Measurements from ENCODE around the gene SUGP2. TPM values are rescaled to one million over a fixed set of nuclear protein-coding genes. Genes with fewer than 3 reads are reported as not detected.

SUGP2 gene
- 100 TPM for polyA plus RNA-seq (2012; ENCODE audit: missing spikeins)

- DNase-seq (ENCODE audit: insufficient read length) (peak; percentile 95), FAIRE-seq (peak; percentile 88)
- peak; percentile 71; the same call in 1 of the 2 replicates for TF ChIP-seq POLR2A (IDR thresholded peaks at IDR 0.05; ENCODE audit: low read depth, low read length)
- TF ChIP-seq POLR2AphosphoS5 (IDR thresholded peaks at IDR 0.05; ENCODE audit: low read depth, low read length) = no peak; the same call in 1 of the 2 replicates
- TF ChIP-seq TAF1 (IDR thresholded peaks at IDR 0.05; ENCODE audit: borderline replicate concordance, low read depth, low read length) = peak; percentile 36; the same call in 1 of the 2 replicates
Measured at GRCh38 chr19:19033426-19034203, at the start of gene SUGP2, which contains the start of gene ARMC6. TSS of gene SUGP2 (minus strand) at chr19:19033517. CDS start at chr19:19031071, 2,446 bp downstream. TSS of gene ARMC6 (plus strand) at chr19:19033603. CDS start at chr19:19034210, 607 bp downstream.

DNA sequence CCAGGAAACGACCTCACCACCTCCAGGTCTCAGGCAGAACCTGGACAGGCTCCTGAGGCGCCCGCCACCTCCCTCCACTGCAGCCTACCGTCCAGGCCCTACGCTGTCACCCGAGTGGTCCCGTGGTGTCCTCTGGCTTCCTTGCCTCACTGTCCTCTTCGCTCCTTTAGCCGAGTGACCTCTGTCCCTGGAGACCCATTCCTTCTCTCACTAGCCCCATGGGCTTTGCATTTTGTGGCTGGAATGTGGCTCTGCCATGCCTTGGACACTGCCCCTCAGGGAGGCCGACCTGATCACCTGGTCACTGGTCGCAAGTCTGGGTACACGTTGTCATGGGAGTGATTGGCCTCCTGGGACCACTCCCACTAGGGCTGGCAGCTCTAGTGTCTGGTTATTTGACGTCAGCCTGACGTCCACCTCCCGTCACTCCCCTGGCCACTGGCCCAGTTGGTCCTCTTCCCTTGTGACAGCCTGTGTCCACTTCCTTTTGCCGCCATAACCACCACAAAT lies 48.4 kb upstream of the SUGP2 start:
- FAIRE-seq = no peak

DNA sequence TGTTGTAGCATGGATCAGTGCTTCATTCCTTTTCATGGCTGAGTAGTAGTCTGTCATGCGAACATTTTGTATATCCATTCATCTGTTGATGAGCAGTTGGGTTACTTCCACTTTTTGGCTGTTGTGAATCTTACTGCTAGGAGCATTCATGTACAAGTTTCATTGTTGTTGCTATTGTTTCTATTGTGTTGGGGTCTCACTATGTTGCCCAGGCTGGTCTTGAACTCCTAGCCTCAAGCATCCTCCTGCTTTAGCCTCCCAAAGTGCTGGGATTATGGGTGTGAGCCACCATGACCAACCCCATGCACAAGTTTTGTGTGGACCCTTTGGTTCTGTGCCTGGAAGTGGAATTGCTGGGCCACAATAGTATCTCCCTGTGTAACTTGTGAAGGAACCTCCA lies 46.3 kb upstream of the SUGP2 start:
- FAIRE-seq = no peak

More for the DNA sequence above, 48.4 kb upstream of the SUGP2 start:
- TF ChIP-seq POLR2A (IDR thresholded peaks at IDR 0.05; ENCODE audit: low read depth, low read length) (no peak), POLR2AphosphoS5 (IDR thresholded peaks at IDR 0.05; ENCODE audit: low read depth, low read length) (no peak), TAF1 (IDR thresholded peaks at IDR 0.05; ENCODE audit: borderline replicate concordance, low read depth, low read length) (no peak)
- no peak for DNase-seq (ENCODE audit: insufficient read length)

GRCh38 chr19:19078801-19079200 lies 45.5 kb upstream of the SUGP2 start:
- FAIRE-seq = no peak
- DNase-seq (ENCODE audit: insufficient read length) = no peak
- TF ChIP-seq TAF1 (IDR thresholded peaks at IDR 0.05; ENCODE audit: borderline replicate concordance, low read depth, low read length) (no peak), POLR2AphosphoS5 (IDR thresholded peaks at IDR 0.05; ENCODE audit: low read depth, low read length) (no peak), POLR2A (IDR thresholded peaks at IDR 0.05; ENCODE audit: low read depth, low read length) (no peak)

More for the DNA sequence above, 46.3 kb upstream of the SUGP2 start:
- TF ChIP-seq POLR2A (IDR thresholded peaks at IDR 0.05; ENCODE audit: low read depth, low read length) (no peak), POLR2AphosphoS5 (IDR thresholded peaks at IDR 0.05; ENCODE audit: low read depth, low read length) (no peak), TAF1 (IDR thresholded peaks at IDR 0.05; ENCODE audit: borderline replicate concordance, low read depth, low read length) (no peak)
- DNase-seq (ENCODE audit: insufficient read length) = no peak

GRCh38 chr19:19077103-19077502 lies 43.8 kb upstream of the SUGP2 start:
- FAIRE-seq = no peak
- no peak for DNase-seq (ENCODE audit: insufficient read length)
- TF ChIP-seq POLR2AphosphoS5 (IDR thresholded peaks at IDR 0.05; ENCODE audit: low read depth, low read length) = no peak
- TF ChIP-seq TAF1 (IDR thresholded peaks at IDR 0.05; ENCODE audit: borderline replicate concordance, low read depth, low read length) = no peak
- no peak for TF ChIP-seq POLR2A (IDR thresholded peaks at IDR 0.05; ENCODE audit: low read depth, low read length)

- DNase-seq (ENCODE audit: insufficient read length) (no peak), FAIRE-seq (no peak)
- TF ChIP-seq TAF1 (IDR thresholded peaks at IDR 0.05; ENCODE audit: borderline replicate concordance, low read depth, low read length) (no peak), POLR2A (IDR thresholded peaks at IDR 0.05; ENCODE audit: low read depth, low read length) (no peak), POLR2AphosphoS5 (IDR thresholded peaks at IDR 0.05; ENCODE audit: low read depth, low read length) (no peak)
Measured at GRCh38 chr19:19076476-19076875, 43.2 kb upstream of the SUGP2 start.

GRCh38 chr19:19075126-19075525 lies 41.8 kb upstream of the SUGP2 start:
- DNase-seq (ENCODE audit: insufficient read length) (no peak), FAIRE-seq (no peak)
- TF ChIP-seq POLR2A (IDR thresholded peaks at IDR 0.05; ENCODE audit: low read depth, low read length) = no peak
- no peak for TF ChIP-seq POLR2AphosphoS5 (IDR thresholded peaks at IDR 0.05; ENCODE audit: low read depth, low read length)
- no peak for TF ChIP-seq TAF1 (IDR thresholded peaks at IDR 0.05; ENCODE audit: borderline replicate concordance, low read depth, low read length)

DNA sequence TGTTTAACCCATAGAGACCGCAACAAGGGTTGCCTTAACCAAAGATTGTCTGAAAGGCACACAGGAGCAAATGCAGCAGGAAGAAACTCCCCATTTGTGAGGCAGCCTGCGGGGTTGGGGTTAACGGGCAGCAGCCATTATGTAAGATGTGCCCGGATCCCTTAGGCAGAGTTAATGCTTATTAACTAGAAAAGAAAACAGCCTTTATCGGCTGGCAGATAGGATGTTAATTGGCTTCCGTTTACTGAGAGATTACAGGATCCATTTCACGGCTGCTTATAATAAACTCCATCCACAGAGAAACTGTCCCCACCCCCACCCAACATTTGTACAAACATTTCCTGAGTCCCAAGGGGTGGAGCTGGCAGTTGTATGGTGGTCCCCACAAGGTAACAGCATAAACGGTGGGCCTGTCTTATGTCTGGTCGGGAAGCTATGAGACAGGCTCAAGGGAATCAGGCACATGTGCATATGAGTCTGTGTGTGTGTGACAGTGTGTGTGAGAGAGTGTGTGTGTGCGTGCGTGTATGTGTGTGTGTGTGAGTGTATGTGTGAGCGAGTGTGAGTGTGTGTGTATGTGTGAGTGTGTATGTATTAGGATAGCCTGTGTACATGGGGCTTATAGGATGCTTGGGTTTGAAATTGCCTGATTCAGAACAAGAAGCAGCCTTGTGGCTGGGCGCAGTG lies 41.0 kb upstream of the SUGP2 start:
- no peak for FAIRE-seq

DNA sequence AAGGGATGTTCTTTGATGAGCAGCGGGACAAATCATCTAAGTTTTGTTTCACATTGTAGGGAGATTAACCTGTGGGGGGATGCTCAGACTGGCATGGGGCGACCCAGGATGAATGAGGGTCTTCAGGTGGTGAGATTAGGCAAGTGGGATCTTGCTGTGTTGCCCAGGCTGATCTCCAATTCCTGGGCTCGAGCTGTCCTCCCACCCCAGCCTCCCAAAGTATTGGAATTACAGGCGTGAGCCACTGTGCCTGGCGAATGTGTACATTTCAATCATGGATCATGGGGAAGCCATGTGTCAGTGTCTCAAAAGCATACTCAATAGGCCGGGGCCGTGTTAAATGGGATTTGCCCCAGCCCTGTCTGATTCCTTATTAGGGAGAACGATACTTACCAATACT lies 38.6 kb upstream of the SUGP2 start:
- DNase-seq (ENCODE audit: insufficient read length) (no peak), FAIRE-seq (no peak)
- no peak for TF ChIP-seq POLR2AphosphoS5 (IDR thresholded peaks at IDR 0.05; ENCODE audit: low read depth, low read length)
- TF ChIP-seq TAF1 (IDR thresholded peaks at IDR 0.05; ENCODE audit: borderline replicate concordance, low read depth, low read length) = no peak
- no peak for TF ChIP-seq POLR2A (IDR thresholded peaks at IDR 0.05; ENCODE audit: low read depth, low read length)

More for the DNA sequence above, 41.0 kb upstream of the SUGP2 start:
- no peak for TF ChIP-seq POLR2A (IDR thresholded peaks at IDR 0.05; ENCODE audit: low read depth, low read length)
- no peak for TF ChIP-seq TAF1 (IDR thresholded peaks at IDR 0.05; ENCODE audit: borderline replicate concordance, low read depth, low read length)
- TF ChIP-seq POLR2AphosphoS5 (IDR thresholded peaks at IDR 0.05; ENCODE audit: low read depth, low read length) = no peak
- no peak for DNase-seq (ENCODE audit: insufficient read length)

GRCh38 chr19:19068659-19069654 lies 35.6 kb upstream of the SUGP2 start:
- FAIRE-seq (no peak), DNase-seq (ENCODE audit: insufficient read length) (no peak)
- no peak for TF ChIP-seq POLR2AphosphoS5 (IDR thresholded peaks at IDR 0.05; ENCODE audit: low read depth, low read length)
- no peak for TF ChIP-seq POLR2A (IDR thresholded peaks at IDR 0.05; ENCODE audit: low read depth, low read length)
- TF ChIP-seq TAF1 (IDR thresholded peaks at IDR 0.05; ENCODE audit: borderline replicate concordance, low read depth, low read length) = no peak

Measured in GM12892 (cell line).